Activated naive CD8-positive, alpha-beta T cell treated with anti-CD3 and anti-CD28 coated beads for 36 hours (primary cell): Measurements from ENCODE around the gene SLC26A11. TPM values are rescaled to one million over a fixed set of nuclear protein-coding genes. Genes with fewer than 3 reads are reported as not detected.
A peak's percentile ranks its signal among the peaks of the same experiment; 100 is the strongest.

ENCODE experiments used
- DNase-seq: peaks from one replicate; pipeline ENCODE4 v3.0.0; 2021
- H3K27ac Mint-ChIP-seq: one replicate; pipeline ENCODE4 v1.8.0; 2022; ENCODE audit warnings: mild to moderate bottlenecking, moderate library complexity, mixed read lengths
- H3K27me3 Mint-ChIP-seq: one replicate; pipeline ENCODE4 v1.8.0; 2022; ENCODE audit warnings: mild to moderate bottlenecking, mixed read lengths
- H3K36me3 Mint-ChIP-seq: one replicate; pipeline ENCODE4 v1.8.0; 2021; ENCODE audit warnings: mild to moderate bottlenecking, mixed read lengths
- H3K4me1 Mint-ChIP-seq: one replicate; pipeline ENCODE4 v1.8.0; 2021; ENCODE audit warnings: mixed read lengths
- H3K4me3 Mint-ChIP-seq: one replicate; pipeline ENCODE4 v1.8.0; 2022; ENCODE audit warnings: mild to moderate bottlenecking, moderate library complexity, mixed read lengths
- H3K9me3 Mint-ChIP-seq: one replicate; pipeline ENCODE4 v1.8.0; 2022; ENCODE audit warnings: mixed read lengths
- total RNA-seq, 2 experiments: library from RNA; stranded (reverse); gene quantifications; one replicate each; pipeline ENCODE4 v1.2.3, GENCODE V29; 2021

SLC26A11 gene
- total RNA-seq, 2 experiments from 2014 or later = 1.7 to 2.3 TPM

GRCh38 chr17:80208050-80208449 lies 12.2 kb upstream of the SLC26A11 start:
- DNase-seq = no peak
- H3K36me3 Mint-ChIP-seq = no peaks in the 10 kb centered on the region
- H3K9me3 Mint-ChIP-seq = no peaks in the 10 kb centered on the region
- no peaks in the 10 kb centered on the region for H3K4me1 Mint-ChIP-seq
- no peak overlapping the region for H3K4me3 Mint-ChIP-seq
- H3K27me3 Mint-ChIP-seq = no peaks in the 10 kb centered on the region
- no peak overlapping the region for H3K27ac Mint-ChIP-seq

DNA sequence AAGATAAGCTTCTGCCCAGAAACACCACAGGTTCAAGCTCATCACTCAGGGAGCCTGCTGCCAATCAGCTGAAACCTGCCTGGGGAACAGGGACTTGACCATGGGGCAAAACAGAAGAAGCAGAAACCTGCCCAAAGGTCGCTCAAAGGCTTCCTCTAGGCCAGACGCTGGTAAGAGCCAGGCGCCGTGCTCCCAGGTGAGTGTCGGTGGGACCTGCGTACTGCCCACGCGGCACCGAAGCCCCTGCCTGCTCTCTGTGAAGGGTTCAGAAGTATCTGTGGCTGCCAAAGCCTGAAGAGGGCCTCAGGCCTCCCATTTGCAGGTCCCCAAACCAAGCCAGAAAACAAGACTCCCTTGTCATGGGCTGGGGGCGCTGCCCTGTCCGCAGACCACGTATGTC lies 10.5 kb upstream of the SLC26A11 start:
- no peak overlapping the region for H3K27ac Mint-ChIP-seq
- H3K4me1 Mint-ChIP-seq = no peaks in the 10 kb centered on the region
- no peaks in the 10 kb centered on the region for H3K36me3 Mint-ChIP-seq

DNA sequence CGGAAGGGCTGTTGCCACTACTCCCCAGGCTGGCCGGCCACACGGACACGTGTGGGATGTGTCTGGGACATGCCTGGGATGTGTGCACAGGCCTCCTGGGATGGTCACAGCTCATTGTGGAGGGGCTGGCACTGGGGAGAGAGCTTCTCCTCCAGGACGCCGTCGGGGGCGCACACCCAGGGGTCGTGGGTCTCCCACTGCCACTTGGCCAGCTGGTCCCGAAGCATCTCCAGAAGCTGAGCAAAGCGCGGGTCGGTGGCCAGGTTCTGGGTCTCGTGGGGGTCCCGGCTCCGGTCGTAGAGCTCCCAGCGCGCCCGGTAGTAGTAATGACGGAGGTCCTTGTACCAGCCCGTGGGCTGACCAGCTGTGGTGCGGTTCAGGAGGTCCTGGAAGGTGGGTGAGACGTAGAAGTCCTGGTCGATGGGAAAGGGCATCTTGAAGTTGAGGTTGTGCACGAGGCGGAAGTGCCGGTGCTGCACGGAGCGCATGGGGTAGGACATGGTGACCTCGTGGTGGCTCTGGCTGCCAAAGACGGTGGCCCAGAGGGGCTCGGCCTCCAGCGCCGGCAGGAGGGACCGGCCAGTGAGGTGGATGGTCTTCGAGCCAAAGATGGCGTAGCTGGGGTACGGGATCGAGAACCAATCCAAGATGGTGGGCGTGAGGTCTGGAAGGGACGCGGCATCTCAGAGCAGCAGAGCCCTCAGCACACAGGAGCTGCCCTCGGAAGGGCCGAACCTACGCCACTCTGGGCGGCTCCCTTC lies 9.7 kb upstream of the SLC26A11 start:
- H3K27ac Mint-ChIP-seq = no peak overlapping the region
- no peak overlapping the region for H3K4me3 Mint-ChIP-seq
- no peaks in the 10 kb centered on the region for H3K9me3 Mint-ChIP-seq
- DNase-seq = no peak
- H3K4me1 Mint-ChIP-seq = no peaks in the 10 kb centered on the region
- no peaks in the 10 kb centered on the region for H3K36me3 Mint-ChIP-seq
- H3K27me3 Mint-ChIP-seq = no peaks in the 10 kb centered on the region

More for the DNA sequence above, 10.5 kb upstream of the SLC26A11 start:
- Mint-ChIP-seq H3K9me3 (no peaks in the 10 kb centered on the region), H3K4me3 (no peak overlapping the region), H3K27me3 (no peaks in the 10 kb centered on the region)
- no peak for DNase-seq

DNA sequence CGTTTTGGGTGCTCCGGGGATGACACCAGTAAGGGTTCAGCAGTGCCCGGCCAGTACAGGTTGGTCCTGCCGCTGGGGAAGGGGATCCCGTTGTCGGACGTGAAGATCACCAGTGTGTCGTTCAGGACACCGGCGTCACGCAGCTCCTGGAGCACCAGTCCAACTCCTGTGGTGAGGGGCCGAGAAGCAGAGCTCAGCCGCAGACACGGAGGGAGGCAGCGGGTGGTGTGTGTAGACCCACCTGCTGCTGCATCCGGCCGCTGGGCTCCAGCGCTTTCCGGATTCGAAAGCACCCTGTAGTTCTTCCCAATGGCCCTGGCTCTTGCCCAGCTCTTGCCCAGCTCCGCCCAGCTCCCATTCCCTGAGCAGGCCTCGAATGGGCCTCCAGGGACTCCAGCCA lies 8.1 kb upstream of the SLC26A11 start:
- Mint-ChIP-seq H3K27ac (no peak overlapping the region), H3K9me3 (no peaks in the 10 kb centered on the region), H3K36me3 (no peaks in the 10 kb centered on the region), H3K27me3 (no peaks in the 10 kb centered on the region), H3K4me1 (peaks cover under 1% of the 10 kb centered on the region), H3K4me3 (no peak overlapping the region)
- no peak for DNase-seq

GRCh38 chr17:80212511-80212910 lies 7.7 kb upstream of the SLC26A11 start:
- Mint-ChIP-seq H3K27me3 (no peaks in the 10 kb centered on the region), H3K4me1 (peaks cover 4% of the 10 kb centered on the region), H3K4me3 (no peak overlapping the region), H3K36me3 (peaks cover 2% of the 10 kb centered on the region), H3K27ac (no peak overlapping the region), H3K9me3 (no peaks in the 10 kb centered on the region)
- DNase-seq = no peak

GRCh38 chr17:80212962-80213642 lies 7.1 kb upstream of the SLC26A11 start:
- Mint-ChIP-seq H3K4me3 (no peak overlapping the region), H3K27ac (no peak overlapping the region), H3K27me3 (no peaks in the 10 kb centered on the region), H3K9me3 (no peaks in the 10 kb centered on the region), H3K36me3 (peaks cover 2% of the 10 kb centered on the region), H3K4me1 (peaks cover 7% of the 10 kb centered on the region)
- no peak for DNase-seq

GRCh38 chr17:80213643-80213975 lies 6.6 kb upstream of the SLC26A11 start:
- no peaks in the 10 kb centered on the region for H3K9me3 Mint-ChIP-seq
- H3K4me1 Mint-ChIP-seq = peaks cover 11% of the 10 kb centered on the region
- H3K36me3 Mint-ChIP-seq = peaks cover 2% of the 10 kb centered on the region
- H3K27ac Mint-ChIP-seq = no peak overlapping the region
- no peak for DNase-seq
- H3K27me3 Mint-ChIP-seq = no peaks in the 10 kb centered on the region
- H3K4me3 Mint-ChIP-seq = no peak overlapping the region

DNA sequence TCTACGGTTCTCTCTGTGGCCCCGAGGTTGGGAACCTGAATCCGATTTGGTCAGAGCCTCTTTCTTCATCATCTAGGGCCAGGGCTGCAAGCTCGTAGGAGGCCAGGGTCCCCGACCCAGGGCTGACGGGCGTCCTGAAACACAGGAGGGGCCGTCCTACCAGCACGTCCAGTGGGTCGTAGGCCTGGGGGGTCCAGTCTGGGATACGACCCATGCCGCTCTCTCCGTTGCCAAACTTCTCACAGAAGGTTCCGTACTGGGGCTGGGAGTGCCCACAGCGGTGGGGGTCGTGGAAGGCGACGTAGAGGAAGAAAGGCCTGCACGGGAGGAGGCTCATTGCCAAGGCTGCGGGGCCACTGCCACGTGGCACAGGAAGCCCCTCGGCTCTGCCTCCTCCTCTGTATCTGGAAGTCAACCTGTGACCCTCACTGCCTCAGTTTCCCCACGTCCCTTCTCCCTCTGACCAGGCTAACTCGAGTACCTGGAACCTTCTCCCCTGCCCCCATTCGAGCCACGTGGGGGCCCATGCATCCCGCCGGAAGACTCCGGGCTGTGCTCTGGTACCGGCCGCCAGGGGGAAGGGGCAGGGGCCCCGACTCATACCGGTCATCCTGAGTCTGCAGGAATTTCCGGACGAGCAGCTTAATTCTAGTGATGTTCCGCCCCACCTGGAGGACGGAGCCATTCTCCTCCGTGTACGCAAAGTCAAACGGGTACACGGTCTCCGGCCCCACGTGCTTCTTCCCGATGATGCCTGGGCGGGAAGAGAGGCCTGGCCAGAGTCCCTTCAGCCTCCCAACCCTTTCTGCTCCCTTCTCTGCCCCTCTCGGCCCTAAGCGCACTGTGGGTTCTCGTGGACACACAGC lies 6.0 kb upstream of the SLC26A11 start:
- no peak overlapping the region for H3K4me3 Mint-ChIP-seq
- no peak overlapping the region for H3K27ac Mint-ChIP-seq
- no peaks in the 10 kb centered on the region for H3K9me3 Mint-ChIP-seq
- no peaks in the 10 kb centered on the region for H3K27me3 Mint-ChIP-seq
- peaks cover 17% of the 10 kb centered on the region for H3K4me1 Mint-ChIP-seq
- DNase-seq = no peak
- H3K36me3 Mint-ChIP-seq = peaks cover 2% of the 10 kb centered on the region

- H3K27ac Mint-ChIP-seq = no peak overlapping the region
- peaks cover 23% of the 10 kb centered on the region for H3K4me1 Mint-ChIP-seq
- H3K4me3 Mint-ChIP-seq = no peak overlapping the region
- peaks cover 2% of the 10 kb centered on the region for H3K36me3 Mint-ChIP-seq
- DNase-seq = no peak
- H3K27me3 Mint-ChIP-seq = no peaks in the 10 kb centered on the region
- H3K9me3 Mint-ChIP-seq = no peaks in the 10 kb centered on the region
Observed at GRCh38 chr17:80214878-80215210, 5.4 kb upstream of the SLC26A11 start.

DNA sequence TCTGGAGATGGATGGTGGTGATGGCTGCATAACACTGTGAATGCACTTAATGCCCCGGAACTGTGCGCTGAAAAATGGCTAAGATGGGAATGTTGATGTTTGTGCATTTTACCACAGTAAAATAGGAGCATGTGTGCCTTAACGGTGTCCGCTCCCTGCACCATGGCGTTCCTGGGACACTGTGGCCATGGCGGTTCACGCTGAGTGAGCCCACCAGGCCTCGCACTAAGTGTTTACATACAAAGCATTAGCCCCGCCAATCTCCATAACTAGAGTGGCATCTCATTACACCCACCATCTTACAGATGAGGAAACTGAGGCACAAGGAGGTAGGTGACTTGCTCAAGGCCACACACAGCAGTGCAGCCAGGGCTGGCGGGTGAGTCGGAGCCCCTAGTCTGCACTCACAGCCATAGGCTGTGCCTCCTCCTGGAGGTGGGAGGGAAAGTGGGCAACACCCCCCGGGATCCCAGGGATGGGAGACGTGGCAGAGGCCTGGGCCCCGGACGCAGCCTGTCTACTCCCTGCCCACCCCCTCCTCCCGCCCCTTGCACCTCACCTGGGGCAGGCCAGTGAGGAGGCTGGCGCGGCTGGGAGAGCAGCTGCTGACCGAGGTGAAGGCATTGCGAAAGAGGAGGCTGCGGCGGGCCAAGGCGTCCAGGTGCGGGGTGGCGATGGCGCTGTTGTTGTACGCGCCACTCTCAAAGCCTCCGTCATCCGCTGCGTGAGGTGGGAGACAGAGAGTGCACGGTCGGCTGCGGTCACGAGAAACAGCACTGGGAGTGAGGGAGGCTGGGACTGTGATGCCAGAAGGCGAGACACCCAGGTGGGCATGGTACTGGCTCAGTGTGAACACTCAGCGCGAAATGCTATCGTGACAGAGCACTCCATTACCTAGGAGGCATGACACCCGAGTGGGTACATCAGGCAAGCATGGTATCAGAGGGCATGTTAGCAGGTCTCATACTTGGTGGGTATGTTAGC lies 3.5 kb upstream of the SLC26A11 start:
- H3K27ac Mint-ChIP-seq = no peak overlapping the region

DNA sequence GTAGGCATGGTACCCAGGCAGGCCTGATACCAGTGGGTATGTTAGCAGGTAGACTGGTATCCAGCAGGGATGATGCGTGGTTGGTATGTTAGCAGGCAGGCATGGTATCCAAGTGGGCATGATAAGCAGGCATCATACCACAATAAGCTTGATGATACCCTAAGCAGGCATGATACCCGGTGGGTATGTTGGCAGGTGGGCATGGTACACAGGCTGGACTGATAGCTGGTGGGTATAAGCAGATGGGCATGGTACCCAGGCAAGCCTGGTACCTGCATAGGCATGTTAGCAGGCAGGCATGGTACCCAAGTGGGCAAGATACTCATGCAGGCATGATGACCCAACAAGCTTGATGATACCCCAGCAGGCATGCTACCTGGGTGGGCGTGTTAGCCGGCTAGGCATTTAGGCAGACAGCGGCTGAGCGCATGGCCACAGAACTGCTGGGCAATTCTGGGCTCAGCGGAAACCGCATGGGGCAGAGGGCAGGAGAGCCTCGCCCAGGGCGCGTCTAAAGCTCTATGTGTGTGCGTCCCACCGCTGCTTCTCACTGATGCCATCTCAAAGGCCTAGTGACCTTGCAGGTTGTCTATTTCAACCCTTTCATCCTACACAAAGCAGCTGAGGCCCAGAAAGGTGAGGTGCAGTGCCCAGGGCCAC lies 2.4 kb upstream of the SLC26A11 start:
- DNase-seq = no peak
- peaks cover 23% of the 10 kb centered on the region for H3K4me1 Mint-ChIP-seq
- no peaks in the 10 kb centered on the region for H3K9me3 Mint-ChIP-seq
- H3K36me3 Mint-ChIP-seq = peaks cover 2% of the 10 kb centered on the region
- H3K27ac Mint-ChIP-seq = no peak overlapping the region
- no peak overlapping the region for H3K4me3 Mint-ChIP-seq
- H3K27me3 Mint-ChIP-seq = no peaks in the 10 kb centered on the region

More for the DNA sequence above, 3.5 kb upstream of the SLC26A11 start:
- no peaks in the 10 kb centered on the region for H3K9me3 Mint-ChIP-seq
- H3K4me3 Mint-ChIP-seq = no peak overlapping the region
- DNase-seq = no peak
- no peaks in the 10 kb centered on the region for H3K27me3 Mint-ChIP-seq
- H3K36me3 Mint-ChIP-seq = peaks cover 2% of the 10 kb centered on the region
- peaks cover 23% of the 10 kb centered on the region for H3K4me1 Mint-ChIP-seq

- Mint-ChIP-seq H3K4me3 (peak overlapping the region; percentile 87), H3K36me3 (peaks cover 2% of the 10 kb centered on the region), H3K9me3 (no peaks in the 10 kb centered on the region), H3K27me3 (no peaks in the 10 kb centered on the region), H3K4me1 (peaks cover 23% of the 10 kb centered on the region), H3K27ac (no peak overlapping the region)
- DNase-seq = no peak
Observed at GRCh38 chr17:80218391-80218790, 1.8 kb upstream of the SLC26A11 start.

DNA sequence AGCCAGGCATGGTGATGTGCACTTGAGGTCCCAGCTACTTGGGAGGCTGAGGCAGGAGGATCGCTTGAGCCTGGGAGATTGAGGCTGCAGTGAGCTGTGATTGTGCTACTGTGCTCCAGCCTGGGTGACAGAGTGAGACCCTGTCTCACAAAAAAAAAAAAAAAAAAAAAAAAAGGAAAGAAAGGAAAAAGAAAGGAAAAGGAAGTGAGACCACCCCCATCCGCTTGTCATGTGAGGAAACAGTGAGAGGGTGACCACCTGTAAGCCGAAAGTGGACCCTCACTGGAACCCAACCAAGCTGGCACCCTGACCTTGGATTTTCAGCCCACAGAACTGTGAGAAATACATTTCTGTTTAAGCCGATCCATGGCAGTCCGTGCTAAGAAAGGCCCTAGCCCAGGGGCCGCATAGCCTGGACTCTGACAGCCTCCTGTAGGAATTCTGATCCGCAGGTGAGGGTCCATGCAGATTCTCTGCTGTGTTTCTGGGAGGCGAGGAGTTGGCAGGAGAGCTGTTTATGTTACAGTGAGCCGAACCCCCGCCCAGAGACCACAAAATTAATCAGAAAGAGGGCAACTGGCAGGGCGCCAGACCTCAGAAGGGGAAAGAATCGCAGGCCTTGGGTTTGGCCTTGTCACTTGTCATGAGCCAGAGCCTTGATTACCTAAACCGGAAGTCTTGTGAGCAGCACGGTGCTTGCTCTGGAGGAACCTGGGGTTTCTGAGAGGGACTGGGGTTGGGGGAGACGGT lies 1.0 kb upstream of the SLC26A11 start:
- H3K27me3 Mint-ChIP-seq = no peaks in the 10 kb centered on the region
- H3K4me3 Mint-ChIP-seq = peak overlapping the region; percentile 87
- H3K36me3 Mint-ChIP-seq = peaks cover 2% of the 10 kb centered on the region

GRCh38 chr17:80219763-80220053 lies 519 bp upstream of the SLC26A11 start:
- no peaks in the 10 kb centered on the region for H3K9me3 Mint-ChIP-seq
- no peak for DNase-seq

More for the DNA sequence above, 1.0 kb upstream of the SLC26A11 start:
- peak; percentile 92 for DNase-seq
- Mint-ChIP-seq H3K27ac (peak overlapping the region; percentile 88), H3K4me1 (peaks cover 27% of the 10 kb centered on the region), H3K9me3 (no peaks in the 10 kb centered on the region)

More at GRCh38 chr17:80219763-80220053, 519 bp upstream of the SLC26A11 start:
- H3K4me1 Mint-ChIP-seq = peaks cover 29% of the 10 kb centered on the region
- H3K27me3 Mint-ChIP-seq = no peaks in the 10 kb centered on the region
- peak overlapping the region; percentile 88 for H3K27ac Mint-ChIP-seq
- H3K36me3 Mint-ChIP-seq = peaks cover 2% of the 10 kb centered on the region
- H3K4me3 Mint-ChIP-seq = peak overlapping the region; percentile 87
